Measurements from ENCODE around the gene PARD6A. TPM values are rescaled to one million over a fixed set of nuclear protein-coding genes. Genes with fewer than 3 reads are reported as not detected.

Gene PARD6A, protein sequence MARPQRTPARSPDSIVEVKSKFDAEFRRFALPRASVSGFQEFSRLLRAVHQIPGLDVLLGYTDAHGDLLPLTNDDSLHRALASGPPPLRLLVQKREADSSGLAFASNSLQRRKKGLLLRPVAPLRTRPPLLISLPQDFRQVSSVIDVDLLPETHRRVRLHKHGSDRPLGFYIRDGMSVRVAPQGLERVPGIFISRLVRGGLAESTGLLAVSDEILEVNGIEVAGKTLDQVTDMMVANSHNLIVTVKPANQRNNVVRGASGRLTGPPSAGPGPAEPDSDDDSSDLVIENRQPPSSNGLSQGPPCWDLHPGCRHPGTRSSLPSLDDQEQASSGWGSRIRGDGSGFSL
- 5.6 and 6.4 TPM in 2 replicates for total RNA-seq
- long read RNA-seq = 0 reads

DNA sequence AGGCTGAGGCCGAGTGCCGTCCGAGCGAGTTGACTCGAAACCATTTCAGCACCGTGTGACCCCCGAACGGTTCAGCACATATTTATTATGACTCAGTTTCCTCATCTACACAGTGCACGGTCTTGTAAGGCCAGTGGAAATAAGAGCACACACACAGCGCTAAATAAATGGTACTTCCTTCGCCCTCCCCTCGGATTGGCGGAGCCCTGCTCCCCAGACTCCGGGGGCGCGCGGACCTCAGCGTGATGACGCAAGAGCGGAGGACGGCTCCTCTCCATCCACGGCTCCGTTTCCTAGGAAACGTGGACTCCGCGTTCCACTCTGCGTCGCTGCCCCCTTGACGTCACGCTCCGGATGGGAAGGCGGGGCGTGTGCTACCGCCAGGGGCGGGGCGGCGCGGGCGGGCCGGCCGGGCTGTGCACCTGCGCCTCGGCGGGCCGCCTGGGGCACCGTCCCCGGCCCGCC lies at the start of gene PARD6A:
TSS of gene PARD6A (plus strand) at position 397 of the 465 bp plus-strand sequence. CDS start 79 bp downstream, outside the sequence.
- TF ChIP-seq, protein P1, sequence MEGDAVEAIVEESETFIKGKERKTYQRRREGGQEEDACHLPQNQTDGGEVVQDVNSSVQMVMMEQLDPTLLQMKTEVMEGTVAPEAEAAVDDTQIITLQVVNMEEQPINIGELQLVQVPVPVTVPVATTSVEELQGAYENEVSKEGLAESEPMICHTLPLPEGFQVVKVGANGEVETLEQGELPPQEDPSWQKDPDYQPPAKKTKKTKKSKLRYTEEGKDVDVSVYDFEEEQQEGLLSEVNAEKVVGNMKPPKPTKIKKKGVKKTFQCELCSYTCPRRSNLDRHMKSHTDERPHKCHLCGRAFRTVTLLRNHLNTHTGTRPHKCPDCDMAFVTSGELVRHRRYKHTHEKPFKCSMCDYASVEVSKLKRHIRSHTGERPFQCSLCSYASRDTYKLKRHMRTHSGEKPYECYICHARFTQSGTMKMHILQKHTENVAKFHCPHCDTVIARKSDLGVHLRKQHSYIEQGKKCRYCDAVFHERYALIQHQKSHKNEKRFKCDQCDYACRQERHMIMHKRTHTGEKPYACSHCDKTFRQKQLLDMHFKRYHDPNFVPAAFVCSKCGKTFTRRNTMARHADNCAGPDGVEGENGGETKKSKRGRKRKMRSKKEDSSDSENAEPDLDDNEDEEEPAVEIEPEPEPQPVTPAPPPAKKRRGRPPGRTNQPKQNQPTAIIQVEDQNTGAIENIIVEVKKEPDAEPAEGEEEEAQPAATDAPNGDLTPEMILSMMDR (IDR thresholded peaks at IDR 0.05; ENCODE audit: unreplicated experiment) = no peak
- Mint-ChIP-seq H3K27ac (peak within 1 kb of the TSS; percentile 96), H3K27me3 (peaks cover 3% of the 10 kb centered on the region), H3K36me3 (ENCODE audit: insufficient read depth) (peaks cover 4% of the 10 kb centered on the region), H3K4me1 (ENCODE audit: low read depth) (peaks cover 11% of the 10 kb centered on the region), H3K4me3 (ENCODE audit: low read depth) (peak within 1 kb of the TSS; percentile 88), H3K9me3 (ENCODE audit: low read depth) (no peaks in the 10 kb centered on the region)
- DNase-seq (ENCODE audit: low spot score, unreplicated experiment) = peak; percentile 81

DNA sequence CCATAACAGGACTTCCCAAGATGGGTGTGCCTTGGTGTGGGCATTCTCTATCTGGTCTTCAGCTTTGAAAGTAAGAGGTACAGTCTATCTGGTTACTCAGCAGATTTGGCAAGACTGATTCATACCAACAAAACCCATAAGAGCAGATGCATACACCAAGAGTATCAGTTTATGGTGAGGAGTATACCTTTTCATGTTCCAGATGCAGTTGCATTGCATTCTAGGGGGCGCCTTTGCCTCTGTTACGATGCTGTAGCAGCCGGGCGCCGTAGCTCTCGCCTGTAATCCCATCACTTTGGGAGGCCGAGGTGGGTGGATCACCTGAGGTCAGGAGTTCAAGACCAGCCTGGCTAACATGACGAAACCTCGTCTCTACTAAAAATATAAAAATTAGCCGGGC lies 47.0 kb upstream of the PARD6A start:
- H3K36me3 Mint-ChIP-seq (ENCODE audit: insufficient read depth) = peaks cover 18% of the 10 kb centered on the region
- H3K4me1 Mint-ChIP-seq (ENCODE audit: low read depth) = no peaks in the 10 kb centered on the region
- no peak overlapping the region for H3K4me3 Mint-ChIP-seq (ENCODE audit: low read depth)
- H3K27me3 Mint-ChIP-seq = no peaks in the 10 kb centered on the region
- TF ChIP-seq, protein P1 (IDR thresholded peaks at IDR 0.05; ENCODE audit: unreplicated experiment) = peak; percentile 28
- H3K27ac Mint-ChIP-seq = no peak overlapping the region
- no peak for DNase-seq (ENCODE audit: low spot score, unreplicated experiment)
- H3K9me3 Mint-ChIP-seq (ENCODE audit: low read depth) = no peaks in the 10 kb centered on the region

DNA sequence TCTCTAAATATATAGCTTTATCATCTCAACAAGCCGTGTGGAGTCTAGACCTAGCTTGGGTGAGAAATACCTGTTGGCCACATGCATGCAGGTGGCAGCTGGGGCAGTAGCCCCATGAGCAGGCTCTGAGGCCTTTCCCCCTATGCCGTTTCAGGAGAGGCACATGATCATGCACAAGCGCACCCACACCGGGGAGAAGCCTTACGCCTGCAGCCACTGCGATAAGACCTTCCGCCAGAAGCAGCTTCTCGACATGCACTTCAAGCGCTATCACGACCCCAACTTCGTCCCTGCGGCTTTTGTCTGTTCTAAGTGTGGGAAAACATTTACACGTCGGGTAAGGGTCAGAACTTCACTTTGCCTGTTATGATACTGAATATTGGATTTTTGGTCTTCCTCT lies 32.5 kb upstream of the PARD6A start:
- Mint-ChIP-seq H3K27ac (peak overlapping the region; percentile 20), H3K4me3 (ENCODE audit: low read depth) (no peak overlapping the region), H3K27me3 (no peaks in the 10 kb centered on the region), H3K4me1 (ENCODE audit: low read depth) (no peaks in the 10 kb centered on the region), H3K9me3 (ENCODE audit: low read depth) (no peaks in the 10 kb centered on the region), H3K36me3 (ENCODE audit: insufficient read depth) (peaks cover 29% of the 10 kb centered on the region)
- DNase-seq (ENCODE audit: low spot score, unreplicated experiment) = no peak
- TF ChIP-seq, protein P1 (IDR thresholded peaks at IDR 0.05; ENCODE audit: unreplicated experiment) = no peak

DNA sequence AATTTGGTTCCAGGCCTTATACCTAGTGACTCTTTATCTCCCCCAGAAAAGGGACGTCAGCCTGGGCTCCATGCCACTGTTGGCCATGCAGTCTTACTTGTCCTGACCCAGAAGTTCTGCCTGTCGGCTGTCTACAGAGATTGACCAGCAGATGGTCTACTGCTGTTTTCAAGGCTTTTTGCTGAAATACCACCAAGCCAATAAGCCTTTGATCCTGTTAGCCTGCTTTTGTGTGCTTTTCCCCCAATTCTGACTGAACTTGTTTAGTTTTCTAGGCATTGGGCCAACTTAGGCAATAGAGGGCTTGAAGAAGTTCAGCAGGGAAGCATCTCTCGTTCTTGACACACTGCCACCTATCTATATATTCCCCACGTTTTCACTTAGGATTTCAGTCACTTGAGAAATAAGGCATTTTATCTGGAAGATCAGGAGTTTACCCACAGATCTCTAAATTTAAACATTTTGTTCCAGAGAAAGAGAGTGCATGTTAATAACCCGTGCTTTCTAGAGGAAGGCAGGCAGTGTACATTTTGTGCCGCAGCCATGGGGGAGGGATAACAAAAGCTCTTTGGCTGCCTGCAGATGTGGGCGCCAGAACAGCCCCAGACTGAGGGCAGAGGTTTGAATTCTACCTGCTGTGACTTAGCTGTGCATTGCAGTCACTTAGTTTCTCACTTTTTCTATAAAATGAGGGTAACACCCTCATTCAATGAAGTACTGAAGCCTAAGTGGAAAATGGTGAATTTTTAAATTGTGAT lies 28.2 kb upstream of the PARD6A start:
- Mint-ChIP-seq H3K27ac (peak overlapping the region; percentile 73), H3K4me1 (ENCODE audit: low read depth) (no peaks in the 10 kb centered on the region), H3K9me3 (ENCODE audit: low read depth) (no peaks in the 10 kb centered on the region), H3K27me3 (no peaks in the 10 kb centered on the region), H3K4me3 (ENCODE audit: low read depth) (no peak overlapping the region), H3K36me3 (ENCODE audit: insufficient read depth) (peaks cover 25% of the 10 kb centered on the region)
- DNase-seq (ENCODE audit: low spot score, unreplicated experiment) = no peak
- TF ChIP-seq, protein P1 (IDR thresholded peaks at IDR 0.05; ENCODE audit: unreplicated experiment) = no peak

DNA sequence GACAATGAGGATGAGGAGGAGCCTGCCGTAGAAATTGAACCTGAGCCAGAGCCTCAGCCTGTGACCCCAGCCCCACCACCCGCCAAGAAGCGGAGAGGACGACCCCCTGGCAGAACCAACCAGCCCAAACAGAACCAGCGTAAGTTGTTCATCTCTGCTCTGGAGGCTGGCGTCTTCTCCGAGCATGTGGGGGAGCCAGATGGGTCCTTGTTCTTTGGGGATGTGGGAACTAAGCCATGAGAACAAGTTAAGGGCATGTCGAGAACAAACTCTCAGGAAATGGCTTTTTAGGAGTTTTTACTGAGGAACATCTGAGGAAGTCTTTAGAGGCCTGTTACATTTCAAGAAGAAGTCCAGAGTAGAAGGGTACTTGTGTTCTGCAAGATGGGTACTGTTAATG lies 24.0 kb upstream of the PARD6A start:
- no peak for DNase-seq (ENCODE audit: low spot score, unreplicated experiment)
- Mint-ChIP-seq H3K4me3 (ENCODE audit: low read depth) (no peak overlapping the region), H3K27ac (no peak overlapping the region), H3K36me3 (ENCODE audit: insufficient read depth) (peaks cover 27% of the 10 kb centered on the region), H3K4me1 (ENCODE audit: low read depth) (no peaks in the 10 kb centered on the region), H3K27me3 (no peaks in the 10 kb centered on the region), H3K9me3 (ENCODE audit: low read depth) (no peaks in the 10 kb centered on the region)
- TF ChIP-seq, protein P1 (IDR thresholded peaks at IDR 0.05; ENCODE audit: unreplicated experiment) = no peak

All from progenitor cell of endocrine pancreas (in vitro differentiated cells).